GM18498 (cell line): ENCODE measurements around the gene AGK.
A peak's percentile ranks its signal among the peaks of the same experiment; 100 is the strongest.
"Not testable (repeated sequence)": the region's sequence is repeated elsewhere in the genome, so short reads cannot be mapped to it uniquely, and the experiment has no call there.

Experiments used
- ATAC-seq: cut with Tn5 transposase; IDR thresholded peaks from one replicate; pipeline ENCODE4 v1.9.1; 2021; ENCODE audit warnings: mild to moderate bottlenecking, moderate library complexity; ENCODE audit not compliant: unreplicated experiment

Gene AGK

GRCh38 chr7:141641876-141642275, 90.7 kb downstream of the AGK start:
- ATAC-seq: no peak

GRCh38 chr7:141645188-141645587, 94.0 kb downstream of the AGK start:
- no peak for ATAC-seq

- no peak for ATAC-seq
These were observed 95.7 kb downstream of the AGK start for GRCh38 chr7:141646826-141647480.

- not testable (repeated sequence) for ATAC-seq
These were observed 96.5 kb downstream of the AGK start for GRCh38 chr7:141647701-141648100.

GRCh38 chr7:141648276-141649114, 97.3 kb downstream of the AGK start:
- ATAC-seq: no peak

- peak; percentile 84 for ATAC-seq
These were observed 98.1 kb downstream of the AGK start for GRCh38 chr7:141649137-141649864.

- peak; percentile 56 for ATAC-seq
These were observed 98.8 kb downstream of the AGK start for GRCh38 chr7:141649865-141650634.

- ATAC-seq: no peak
These were observed 100.2 kb downstream of the AGK start for GRCh38 chr7:141651417-141651816.

- ATAC-seq: no peak
These were observed 101.5 kb downstream of the AGK start for GRCh38 chr7:141652691-141653090.

GRCh38 chr7:141654551-141654950, 103.3 kb downstream of the AGK start:
- ATAC-seq: peak; percentile 83

GRCh38 chr7:141659501-141659900, 108.3 kb downstream of the AGK start:
- no peak for ATAC-seq

GRCh38 chr7:141660259-141660658, 109.0 kb downstream of the AGK start:
- ATAC-seq: no peak

- no peak for ATAC-seq
These were observed 112.1 kb downstream of the AGK start for GRCh38 chr7:141663081-141663849.

- no peak for ATAC-seq
These were observed 113.2 kb downstream of the AGK start for GRCh38 chr7:141664450-141664849.

GRCh38 chr7:141665208-141666035, 114.2 kb downstream of the AGK start:
- ATAC-seq: no peak

- ATAC-seq: no peak
These were observed 114.9 kb downstream of the AGK start for GRCh38 chr7:141666071-141666470.

GRCh38 chr7:141668853-141669252, 117.6 kb downstream of the AGK start:
- no peak for ATAC-seq

- no peak for ATAC-seq
These were observed 120.7 kb downstream of the AGK start for GRCh38 chr7:141671705-141672496.
